ENCODE results near the gene RAB31. TPM values are rescaled to one million over a fixed set of nuclear protein-coding genes. Genes with fewer than 3 reads are reported as not detected.

RAB31 gene
- total and polyA plus RNA-seq, 4 donors = 21.5 to 114 (median 49.5) TPM

GRCh38 chr18:9774150-9774549 is 66.0 kb downstream of the RAB31 start:
- Histone ChIP-seq H3K27me3 (ENCODE audit: control insufficient read depth in 3 of 3, insufficient read depth in 3 of 3, low read length in 2 of 3) (no peaks in the 10 kb centered on the region), H3K4me1 (ENCODE audit: control insufficient read depth in 5 of 5, insufficient read depth in 5 of 5, low read length in 5 of 5) (peaks cover 0 to 4% (median 0%) of the 10 kb centered on the region in 5 donors), H3K4me3 (no peak overlapping the region), H3K9me3 (ENCODE audit: control insufficient read depth in 4 of 4, insufficient read depth in 3 of 4, low read length in 3 of 4) (no peaks in the 10 kb centered on the region), H3K9ac (ENCODE audit: insufficient read depth in 1 of 2, low read length in 2 of 2) (no peak overlapping the region), H3K27ac (ENCODE audit: low read depth in 1 of 2, low read length in 1 of 2) (no peak overlapping the region), H3K36me3 (ENCODE audit: control insufficient read depth in 4 of 4, insufficient read depth in 4 of 4, low read length in 4 of 4) (no peaks in the 10 kb centered on the region)
- WGBS, 2 donors = 87 to 93% methylated on average over 5 of the region's 5 CpGs
- no peak for ATAC-seq (ENCODE audit: insufficient read depth, low FRiP score)
- DNase-seq = no peak
- TF ChIP-seq CTCF (IDR thresholded peaks at IDR 0.05; ENCODE audit: control extremely low read depth, extremely low read depth) = no peak

GRCh38 chr18:9775178-9775577 is 67.1 kb downstream of the RAB31 start:
- H3K4me1 ChIP-seq (ENCODE audit: control insufficient read depth in 5 of 5, insufficient read depth in 5 of 5, low read length in 5 of 5) = peaks cover 0 to 6% (median 0%) of the 10 kb centered on the region in 5 donors
- no peak for ATAC-seq (ENCODE audit: insufficient read depth, low FRiP score)
- no peak for DNase-seq
- no peaks in the 10 kb centered on the region for H3K27me3 ChIP-seq (ENCODE audit: control insufficient read depth in 3 of 3, insufficient read depth in 3 of 3, low read length in 2 of 3)
- H3K4me3 ChIP-seq = no peak overlapping the region
- no peak for TF ChIP-seq CTCF (IDR thresholded peaks at IDR 0.05; ENCODE audit: control extremely low read depth, extremely low read depth)
- no peaks in the 10 kb centered on the region for H3K36me3 ChIP-seq (ENCODE audit: control insufficient read depth in 4 of 4, insufficient read depth in 4 of 4, low read length in 4 of 4)
- H3K9ac ChIP-seq (ENCODE audit: insufficient read depth in 1 of 2, low read length in 2 of 2) = no peak overlapping the region
- WGBS, 2 donors = 49 to 73% methylated on average over 10 of the region's 10 CpGs
- peak overlapping the region in 1 of 2 donors; percentile 41 for H3K27ac ChIP-seq (ENCODE audit: low read depth in 1 of 2, low read length in 1 of 2)
- no peaks in the 10 kb centered on the region for H3K9me3 ChIP-seq (ENCODE audit: control insufficient read depth in 4 of 4, insufficient read depth in 3 of 4, low read length in 3 of 4)

- no peak overlapping the region for H3K27ac ChIP-seq (ENCODE audit: low read depth in 1 of 2, low read length in 1 of 2)
- H3K9ac ChIP-seq (ENCODE audit: insufficient read depth in 1 of 2, low read length in 2 of 2) = no peak overlapping the region
- H3K4me3 ChIP-seq = no peak overlapping the region
- no peak for ATAC-seq (ENCODE audit: insufficient read depth, low FRiP score)
- no peak for DNase-seq
- TF ChIP-seq CTCF (IDR thresholded peaks at IDR 0.05; ENCODE audit: control extremely low read depth, extremely low read depth) = no peak
- H3K27me3 ChIP-seq (ENCODE audit: control insufficient read depth in 3 of 3, insufficient read depth in 3 of 3, low read length in 2 of 3) = no peaks in the 10 kb centered on the region
- H3K9me3 ChIP-seq (ENCODE audit: control insufficient read depth in 4 of 4, insufficient read depth in 3 of 4, low read length in 3 of 4) = no peaks in the 10 kb centered on the region
- peaks cover 0 to 7% (median 0%) of the 10 kb centered on the region in 5 donors for H3K4me1 ChIP-seq (ENCODE audit: control insufficient read depth in 5 of 5, insufficient read depth in 5 of 5, low read length in 5 of 5)
- no peaks in the 10 kb centered on the region for H3K36me3 ChIP-seq (ENCODE audit: control insufficient read depth in 4 of 4, insufficient read depth in 4 of 4, low read length in 4 of 4)
- WGBS, 2 donors = 51 to 64% methylated on average over 4 of the region's 4 CpGs
Observed at GRCh38 chr18:9779630-9780029, 71.5 kb downstream of the RAB31 start.
